ENCODE results near the gene CERK. TPM values are rescaled to one million over a fixed set of nuclear protein-coding genes. Genes with fewer than 3 reads are reported as not detected.
"Not testable (repeated sequence)": the region's sequence is repeated elsewhere in the genome, so short reads cannot be mapped to it uniquely, and the experiment has no call there.

The CERK gene
- polyA plus RNA-seq, 3 donors from 2014 or later = 31.1 to 59.4 (median 38.9) TPM

DNA sequence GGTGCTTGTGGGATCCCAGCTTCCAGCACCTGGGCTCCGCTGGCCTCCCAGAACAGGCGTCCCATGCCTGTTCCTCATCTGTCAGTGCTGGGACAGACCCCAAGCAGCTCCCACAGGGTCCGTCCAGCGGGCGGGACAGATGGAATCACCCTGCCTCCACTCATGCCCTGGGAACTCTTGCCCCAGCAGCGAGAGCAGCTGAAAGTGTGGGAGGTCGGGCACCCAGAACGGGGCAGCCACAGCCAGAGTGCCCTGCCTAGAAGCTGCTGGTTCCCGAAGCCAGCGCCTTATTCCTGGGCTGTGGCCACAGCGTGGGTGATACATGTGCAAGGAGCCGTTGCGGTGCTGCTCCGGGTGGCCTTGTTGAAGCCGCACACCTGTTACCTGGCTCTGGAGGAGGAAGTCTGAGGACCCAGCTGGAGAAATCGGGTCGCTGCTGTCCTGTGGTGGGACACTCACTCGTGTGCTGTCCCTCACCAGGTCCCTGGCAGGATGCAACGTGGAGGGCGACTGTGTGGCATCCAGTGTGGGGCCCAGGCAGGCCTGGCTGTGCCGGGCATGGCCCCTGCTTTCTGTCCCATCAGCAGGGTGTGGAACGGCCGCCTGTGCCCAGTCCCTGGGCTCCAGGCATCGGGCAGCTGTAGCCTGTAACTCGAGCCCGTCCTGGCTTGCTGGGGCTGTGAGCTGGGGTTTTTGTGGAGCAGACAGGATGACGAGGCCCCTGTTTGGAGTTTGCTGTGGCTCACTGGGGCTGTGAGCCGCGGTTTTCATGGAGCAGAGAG, 101.6 kb downstream of the CERK start:
- peaks cover 0 to 7% (median 4%) of the 10 kb centered on the region in 3 donors for H3K27me3 Mint-ChIP-seq (ENCODE audit: low read depth in 3 of 3)
- H3K4me1 Mint-ChIP-seq = peaks cover 7 to 9% of the 10 kb centered on the region in 2 donors
- H3K9me3 Mint-ChIP-seq = no peaks in the 10 kb centered on the region
- DNase-seq = no peak
- no peak overlapping the region for H3K27ac Mint-ChIP-seq
- peaks cover 0 to 4% (median under 1%) of the 10 kb centered on the region in 3 donors for H3K36me3 Mint-ChIP-seq
- no peak overlapping the region for H3K4me3 Mint-ChIP-seq

DNA sequence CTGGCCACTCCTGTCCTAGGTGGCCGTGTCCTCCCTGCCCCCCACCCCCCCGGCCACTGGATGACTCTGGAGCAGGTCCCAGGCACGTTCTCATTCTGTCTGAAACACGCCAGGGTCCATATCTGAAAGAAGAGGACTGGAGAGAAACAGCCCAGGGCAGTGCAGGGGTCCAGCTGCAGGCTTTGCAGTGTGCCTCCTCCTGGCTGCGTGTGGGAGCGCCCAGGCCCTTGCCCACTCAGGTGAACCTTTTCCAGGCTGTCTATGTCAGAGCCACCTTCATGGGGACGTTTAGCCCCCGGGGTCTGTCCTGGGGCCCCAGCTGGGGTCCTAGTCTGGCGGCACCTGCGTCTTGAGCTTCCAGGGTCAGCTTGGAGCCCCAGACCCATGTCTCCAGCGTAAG, 102.3 kb downstream of the CERK start:
- Mint-ChIP-seq H3K4me1 (peaks cover 7 to 10% of the 10 kb centered on the region in 2 donors), H3K27me3 (ENCODE audit: low read depth in 3 of 3) (peaks cover 0 to 7% (median 4%) of the 10 kb centered on the region in 3 donors), H3K4me3 (no peak overlapping the region), H3K9me3 (no peaks in the 10 kb centered on the region), H3K27ac (no peak overlapping the region), H3K36me3 (peaks cover 0 to 3% (median 3%) of the 10 kb centered on the region in 3 donors)
- no peak for DNase-seq

DNA sequence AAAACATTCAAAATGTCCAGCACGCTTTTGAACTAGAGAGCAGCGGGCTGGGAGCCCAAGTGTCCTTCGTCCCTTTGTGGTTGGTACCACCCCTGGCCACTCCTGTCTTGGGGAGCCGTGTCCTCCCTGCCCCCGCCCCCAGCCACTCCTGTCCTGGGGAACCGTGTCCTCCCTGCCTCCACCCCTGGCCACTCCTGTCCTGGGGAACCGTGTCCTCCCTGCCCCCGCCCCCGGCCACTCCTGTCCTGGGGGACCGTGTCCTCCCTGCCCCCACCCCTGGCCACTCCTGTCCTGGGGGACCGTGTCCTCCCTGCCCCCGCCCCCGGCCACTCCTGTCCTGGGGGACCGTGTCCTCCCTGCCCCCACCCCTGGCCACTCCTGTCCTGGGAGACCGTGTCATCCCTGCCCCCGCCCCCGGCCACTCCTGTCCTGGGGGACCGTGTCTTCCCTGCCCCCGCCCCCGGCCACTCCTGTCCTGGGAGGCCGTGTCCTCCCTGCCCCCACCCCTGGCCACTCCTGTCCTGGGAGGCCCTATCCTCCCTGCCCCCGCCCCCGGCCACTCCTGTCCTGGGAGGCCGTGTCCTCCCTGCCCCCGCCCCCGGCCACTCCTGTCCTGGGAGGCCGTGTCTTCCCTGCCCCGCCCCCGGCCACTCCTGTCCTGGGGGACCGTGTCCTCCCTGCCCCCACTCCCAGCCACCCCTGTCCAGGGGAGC, 102.9 kb downstream of the CERK start:
- DNase-seq; H3K27ac Mint-ChIP-seq; H3K9me3 Mint-ChIP-seq; H3K4me3 Mint-ChIP-seq; H3K27me3 Mint-ChIP-seq (ENCODE audit: low read depth in 3 of 3); H3K36me3 Mint-ChIP-seq: not testable (repeated sequence)
- H3K4me1 Mint-ChIP-seq = peaks cover 7 to 10% of the 10 kb centered on the region in 2 donors

Other genes starting within 250 kb of the CERK start
- gene CELSR1, start 200.6 kb downstream of the CERK start, polyA plus RNA-seq = 1 to 10 TPM in 2 of 3 donors, under 1 TPM in 1; 0.24 to 1.6 (median 1.2) TPM
- gene GRAMD4, start 117.9 kb downstream of the CERK start, polyA plus RNA-seq = 10 to 100 TPM in 1 of 3 donors, 1 to 10 TPM in 2; 3.5 to 23.0 (median 4.1) TPM
- gene TBC1D22A, start 24.4 kb upstream of the CERK start, polyA plus RNA-seq = 10 to 100 TPM; 20.6 to 28.0 (median 24.0) TPM